GM19397 (cell line): ENCODE data around the gene C12orf60.
A peak's percentile ranks its signal among the peaks of the same experiment; 100 is the strongest.

ENCODE experiments used
- ATAC-seq: cut with Tn5 transposase; IDR thresholded peaks from one replicate; pipeline ENCODE4 v1.9.1; 2021; ENCODE audit warnings: mild to moderate bottlenecking, moderate library complexity; ENCODE audit not compliant: unreplicated experiment

C12orf60 gene

DNA sequence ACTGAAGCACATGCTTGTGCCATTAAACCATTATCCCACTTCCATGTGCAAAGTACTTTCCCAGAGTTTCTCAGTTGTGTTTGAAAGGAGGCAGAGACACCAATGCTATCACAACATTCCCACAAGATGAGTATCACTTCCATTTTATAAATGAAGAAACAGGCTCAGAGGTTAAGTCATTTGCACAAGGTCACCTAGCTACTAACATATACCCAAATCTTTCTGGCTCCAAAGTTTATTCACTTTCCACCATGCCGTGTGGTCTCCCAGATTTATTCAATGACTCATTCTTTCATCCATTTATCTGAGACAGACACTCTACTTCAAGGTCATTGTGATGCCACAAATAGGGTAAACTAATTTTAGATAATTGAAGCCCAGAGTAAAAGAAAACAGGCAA, 30.5 kb downstream of the C12orf60 start:
- ATAC-seq = no peak

- no peak for ATAC-seq
These were observed 31.0 kb downstream of the C12orf60 start for GRCh38 chr12:14834509-14834908.

GRCh38 chr12:14836336-14837210, 33.1 kb downstream of the C12orf60 start:
- ATAC-seq = no peak

GRCh38 chr12:14839262-14839661, 35.8 kb downstream of the C12orf60 start:
- no peak for ATAC-seq

- no peak for ATAC-seq
These were observed 37.1 kb downstream of the C12orf60 start for GRCh38 chr12:14840616-14841015.

- ATAC-seq = no peak
These were observed 38.3 kb downstream of the C12orf60 start for GRCh38 chr12:14841761-14842160.

- no peak for ATAC-seq
These were observed 38.8 kb downstream of the C12orf60 start for GRCh38 chr12:14842315-14842714.

DNA sequence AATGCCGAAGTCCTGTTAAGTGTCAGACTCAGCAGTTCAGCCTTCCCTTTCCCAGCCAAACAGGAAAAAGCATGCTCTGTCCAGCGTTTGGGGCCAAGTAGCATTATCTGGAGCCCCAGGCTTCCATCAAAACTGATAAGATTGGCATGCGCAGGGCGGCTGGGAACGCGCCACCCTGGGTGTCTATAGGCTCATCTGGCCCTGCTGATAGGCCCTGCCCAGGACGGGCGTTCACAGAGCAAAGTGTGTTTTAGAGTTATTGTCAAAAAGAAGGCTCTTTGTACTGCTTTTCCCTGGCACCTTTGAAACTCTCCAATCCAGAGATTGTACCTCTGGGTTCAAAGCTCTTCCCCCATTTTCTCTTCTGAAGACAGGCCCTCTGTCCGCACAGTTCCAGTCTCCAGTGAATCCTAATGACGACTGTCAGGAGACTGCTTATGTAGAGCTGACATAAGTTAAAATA, 40.0 kb downstream of the C12orf60 start, which contains the start of gene ART4:
ART4 (minus strand) TSS at position 102 of the 463 bp plus-strand sequence. CDS start 413 bp downstream, outside the sequence.
- no peak for ATAC-seq

DNA sequence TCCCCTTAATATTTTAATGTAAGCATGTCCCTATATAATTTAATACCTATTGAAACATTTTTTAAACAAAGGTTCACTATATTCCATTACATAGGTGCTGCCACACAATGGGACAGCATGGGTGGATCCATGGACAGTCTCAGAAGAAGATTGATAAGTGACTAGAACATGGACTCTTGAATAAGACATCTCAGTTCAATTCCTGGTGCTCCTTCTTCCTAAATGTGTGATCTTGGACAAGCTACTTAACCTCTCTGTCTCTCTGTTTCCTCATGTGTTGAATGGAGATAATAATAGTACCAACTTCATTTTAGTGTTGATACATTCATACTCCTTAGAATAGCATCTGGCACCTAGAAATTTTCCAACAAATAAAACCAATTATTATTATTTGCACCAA, 40.9 kb downstream of the C12orf60 start:
- no peak for ATAC-seq

GRCh38 chr12:14845350-14845750, 41.9 kb downstream of the C12orf60 start:
- no peak for ATAC-seq

DNA sequence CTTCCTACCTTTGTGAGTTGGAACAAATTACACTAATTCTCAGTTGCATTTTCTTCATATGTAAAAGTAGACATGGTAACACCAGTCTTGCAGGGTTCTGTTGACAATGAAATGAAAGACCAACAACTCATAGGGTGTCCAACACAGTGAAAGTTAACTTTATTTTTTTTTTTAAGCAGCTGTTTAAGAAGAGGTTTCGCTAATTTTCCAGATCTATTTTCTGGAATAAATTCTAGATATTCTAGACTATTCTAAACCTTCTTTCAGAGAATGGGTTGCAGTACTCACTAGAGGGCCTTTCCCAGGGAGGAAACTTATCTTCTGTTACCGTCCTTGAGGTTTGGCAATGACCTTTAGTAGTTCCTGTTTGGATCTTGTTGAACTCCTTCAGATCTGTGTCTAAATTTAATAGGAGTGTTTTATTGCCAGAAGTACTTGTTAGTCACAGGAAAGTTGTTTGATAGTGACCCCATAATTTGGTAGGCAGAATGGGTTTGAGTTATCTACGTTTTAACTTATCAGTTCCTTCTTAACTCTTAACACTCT, 42.6 kb downstream of the C12orf60 start:
- no peak for ATAC-seq

DNA sequence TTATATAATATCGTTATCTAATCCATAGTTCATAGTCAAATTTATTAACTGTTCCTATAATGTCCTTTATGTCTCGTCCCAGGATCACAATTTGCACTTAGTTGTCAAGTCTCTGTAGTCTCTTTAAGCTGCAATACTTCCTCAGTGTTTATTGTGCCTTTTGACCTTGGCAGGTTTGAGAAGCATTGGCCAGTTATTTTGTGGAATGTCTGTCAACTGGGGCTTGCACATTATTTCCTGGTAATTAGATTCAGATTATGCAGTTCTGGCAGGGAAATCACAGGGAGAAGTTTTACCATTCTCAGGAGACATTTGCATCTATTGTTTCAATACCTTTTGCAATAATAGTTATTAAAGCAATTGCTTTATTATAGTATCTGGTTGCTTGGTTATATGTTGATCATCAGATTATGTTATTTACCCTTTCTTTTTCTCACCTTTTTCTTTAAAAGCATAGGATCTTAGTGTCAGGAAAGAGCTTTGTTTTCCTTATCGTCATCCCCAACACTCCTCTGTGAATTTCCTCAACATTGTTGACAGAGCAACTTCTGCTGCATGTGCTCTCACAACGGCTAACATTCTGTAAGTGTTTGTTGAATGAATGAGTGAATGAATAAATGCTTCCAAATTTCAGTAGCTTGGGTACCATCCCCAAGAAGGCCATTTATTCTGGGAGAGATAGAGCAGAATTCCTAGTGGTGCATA, 43.6 kb downstream of the C12orf60 start:
- ATAC-seq = no peak

DNA sequence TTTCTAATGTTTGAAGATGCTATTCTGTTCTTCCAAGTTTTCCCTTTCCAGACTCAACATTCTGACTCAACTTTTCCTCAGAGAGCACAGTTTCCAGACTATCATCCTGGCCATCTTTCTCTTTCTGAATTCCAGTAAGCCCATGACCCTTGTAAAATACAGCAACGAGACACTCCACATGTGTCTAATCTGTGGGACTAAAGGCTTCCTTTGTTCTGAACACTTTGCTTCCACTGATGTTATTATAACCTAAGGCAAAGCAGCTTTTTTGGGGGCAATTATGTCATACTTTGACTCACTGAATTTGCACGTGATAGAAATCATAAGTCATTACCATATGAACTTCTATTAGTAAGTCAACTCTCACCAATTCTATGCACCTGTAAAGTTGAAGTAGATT, 46.2 kb downstream of the C12orf60 start:
- no peak for ATAC-seq

DNA sequence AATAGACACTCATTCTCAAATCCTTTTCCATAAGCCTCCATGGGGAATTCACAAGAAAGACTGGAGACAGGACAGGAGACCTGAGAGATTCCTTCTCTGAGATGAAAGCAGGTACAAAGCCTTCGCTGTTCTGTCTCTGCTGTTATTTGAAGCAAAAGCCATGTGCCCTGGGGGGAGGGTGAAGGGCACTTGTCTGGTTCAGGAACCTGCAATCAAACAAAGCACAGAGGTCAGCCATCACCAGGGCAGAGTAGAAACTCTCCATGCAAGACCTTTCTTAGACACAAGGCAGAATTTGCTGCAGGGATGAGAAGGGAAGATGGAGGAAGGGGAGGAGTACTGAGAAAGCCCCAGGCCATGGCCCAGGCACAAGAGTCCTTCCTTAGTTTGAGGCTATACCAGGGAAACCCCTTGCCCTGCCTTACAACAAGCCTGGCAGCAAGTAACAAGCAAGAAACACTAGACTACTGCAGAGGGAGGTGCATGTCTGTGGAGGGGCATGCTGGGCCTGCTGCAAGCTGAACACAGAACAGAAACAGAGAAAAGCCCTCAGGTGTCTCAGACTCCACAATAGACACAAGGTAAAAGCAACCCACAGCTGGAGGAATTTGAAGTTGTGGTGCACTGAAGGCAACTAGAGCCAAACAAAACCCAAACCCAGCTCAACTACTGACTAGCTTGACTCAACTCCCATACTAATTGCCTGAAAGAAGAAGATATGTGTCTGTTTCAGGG, 47.6 kb downstream of the C12orf60 start:
- ATAC-seq = peak; percentile 62

DNA sequence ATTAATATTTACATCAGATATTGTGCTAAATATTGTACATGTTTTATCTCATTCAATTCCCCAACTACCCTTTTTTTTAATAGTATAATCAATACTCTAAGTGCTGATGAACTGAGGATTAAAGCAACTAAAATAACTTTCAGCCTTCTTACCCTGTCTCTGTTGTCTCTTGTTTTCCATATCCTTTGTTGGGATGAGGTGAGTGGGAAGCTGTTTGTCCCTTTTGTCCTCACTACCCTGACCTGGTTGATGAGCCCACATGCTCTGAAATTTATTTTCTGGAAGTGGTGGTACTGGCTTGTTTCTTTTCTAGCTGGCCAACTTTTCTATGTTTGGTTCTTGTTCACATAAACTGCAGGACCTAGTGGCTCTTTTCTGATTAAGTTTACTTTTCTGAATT, 49.4 kb downstream of the C12orf60 start:
- ATAC-seq = no peak

DNA sequence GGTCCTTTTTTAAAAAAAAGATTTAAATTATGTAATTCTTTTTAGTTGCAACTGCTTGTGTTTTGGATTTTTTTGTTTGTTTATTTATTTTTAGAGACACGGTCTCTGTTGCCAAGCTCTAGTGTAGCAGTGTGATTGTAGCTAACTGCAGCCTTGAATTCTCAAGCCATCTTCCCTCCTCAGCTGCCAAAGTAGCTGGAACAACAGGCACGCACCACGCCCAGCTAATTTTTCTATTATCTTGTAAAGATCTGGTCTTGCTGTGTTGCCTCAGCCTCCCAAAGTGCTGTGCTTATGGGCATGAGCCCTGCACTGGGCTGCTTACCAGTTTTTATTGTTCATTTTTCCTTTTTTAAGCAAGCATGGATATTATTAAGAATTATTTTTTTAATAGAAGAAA, 50.5 kb downstream of the C12orf60 start:
- ATAC-seq = no peak

- ATAC-seq = no peak
These were observed 51.2 kb downstream of the C12orf60 start for GRCh38 chr12:14854586-14855183.

- ATAC-seq = no peak
These were observed 55.0 kb downstream of the C12orf60 start for GRCh38 chr12:14858513-14858912.

GRCh38 chr12:14860490-14860889, 57.0 kb downstream of the C12orf60 start:
- no peak for ATAC-seq

- no peak for ATAC-seq
These were observed 65.5 kb downstream of the C12orf60 start for GRCh38 chr12:14868916-14869506.
